Karpas-422 (cell line): ENCODE measurements around the gene ANXA2R. TPM values are rescaled to one million over a fixed set of nuclear protein-coding genes. Genes with fewer than 3 reads are reported as not detected.
"Not testable (repeated sequence)": the region's sequence is repeated elsewhere in the genome, so short reads cannot be mapped to it uniquely, and the experiment has no call there.

Experiments used
- DNase-seq: peaks from one replicate; pipeline ENCODE4 v3.0.0-alpha.2; 2015
- H2AFZ ChIP-seq: fragments of 200-600 bp; sonication (generic); 2 replicates; pipeline ENCODE4 v1.6.1; 2014; ENCODE audit warnings: antibody characterized with exemption, low read length, mixed read lengths
- H3K27ac ChIP-seq: fragments of 200-600 bp; sonication (generic); 2 replicates; pipeline ENCODE4 v1.5.1; 2014; ENCODE audit warnings: mild to moderate bottlenecking, low read length, moderate library complexity
- H3K27me3 ChIP-seq: fragments of 200-600 bp; sonication (generic); 2 replicates; pipeline ENCODE4 v1.6.1; 2014; ENCODE audit warnings: low read length, mixed read lengths
- H3K36me3 ChIP-seq: fragments of 200-600 bp; sonication (generic); 2 replicates; pipeline ENCODE4 v1.6.1; 2014; ENCODE audit warnings: low read length, mixed read lengths; ENCODE audit not compliant: insufficient read depth
- H3K4me1 ChIP-seq: fragments of 200-600 bp; sonication (generic); 2 replicates; pipeline ENCODE4 v1.6.1; 2014; ENCODE audit warnings: mild to moderate bottlenecking, low read length, mixed read lengths
- H3K4me2 ChIP-seq: fragments of 200-600 bp; sonication (generic); 2 replicates; pipeline ENCODE4 v1.6.1; 2014; ENCODE audit warnings: low read length, low read depth, mild to moderate bottlenecking; ENCODE audit not compliant: poor library complexity, severe bottlenecking
- H3K4me3 ChIP-seq: fragments of 200-600 bp; sonication (generic); 2 replicates; pipeline ENCODE4 v1.5.1; 2014; ENCODE audit warnings: mild to moderate bottlenecking, antibody characterized with exemption, low read length, mixed read lengths
- H3K79me2 ChIP-seq: fragments of 200-600 bp; sonication (generic); 2 replicates; pipeline ENCODE4 v1.6.1; 2014; ENCODE audit warnings: mild to moderate bottlenecking, low read length, mixed read lengths
- H3K9ac ChIP-seq: fragments of 200-600 bp; sonication (generic); 2 replicates; pipeline ENCODE4 v1.6.0; 2014; ENCODE audit warnings: low read length
- H3K9me2 ChIP-seq: fragments of 200-600 bp; sonication (generic), shearing (Covaris generic); replicated peaks from 2 replicates; pipeline ENCODE4 v1.6.0; 2014; ENCODE audit warnings: mild to moderate bottlenecking, low read length, moderate library complexity; ENCODE audit not compliant: insufficient read depth
- H3K9me3 ChIP-seq: fragments of 300-700, 200-600 bp; sonication (generic); 2 replicates; pipeline ENCODE4 v1.6.1; 2014; ENCODE audit warnings: low read length, mixed read lengths
- H4K20me1 ChIP-seq: fragments of 200-600 bp; sonication (generic); 2 replicates; pipeline ENCODE4 v1.6.1; 2014; ENCODE audit warnings: mild to moderate bottlenecking, antibody characterized with exemption, low read length, low read depth; ENCODE audit not compliant: insufficient read depth
- total RNA-seq: library from RNA; depleted of rRNA; stranded (reverse); fragments of >200 nt; shearing (Covaris generic); gene quantifications from 2 replicates; pipeline ENCODE4 v1.2.3, GENCODE V29; 2014; ENCODE audit warnings: low replicate concordance

Gene ANXA2R
- total RNA-seq, 1 experiment from 2014 or later = 9.0 TPM

GRCh38 chr5:43075319-43076293, 35.5 kb upstream of the ANXA2R start:
- no peak overlapping the region for H3K9ac ChIP-seq
- H3K4me3 ChIP-seq = no peak overlapping the region
- no peaks in the 10 kb centered on the region for H3K4me1 ChIP-seq
- no peaks in the 10 kb centered on the region for H3K27me3 ChIP-seq
- H3K9me3 ChIP-seq = no peaks in the 10 kb centered on the region
- H4K20me1 ChIP-seq = no peaks in the 10 kb centered on the region
- H3K9me2 ChIP-seq = no peaks in the 10 kb centered on the region
- no peak overlapping the region for H3K4me2 ChIP-seq
- H3K36me3 ChIP-seq = peaks cover 3% of the 10 kb centered on the region; the same call in 1 of the 2 replicates
- no peak overlapping the region for H2AFZ ChIP-seq
- peak; percentile 40 for DNase-seq
- H3K79me2 ChIP-seq = 0 out of 2 replicates have a peak, but pooled peaks cover 5% of the 10 kb centered on the region
- no peak overlapping the region for H3K27ac ChIP-seq

DNA sequence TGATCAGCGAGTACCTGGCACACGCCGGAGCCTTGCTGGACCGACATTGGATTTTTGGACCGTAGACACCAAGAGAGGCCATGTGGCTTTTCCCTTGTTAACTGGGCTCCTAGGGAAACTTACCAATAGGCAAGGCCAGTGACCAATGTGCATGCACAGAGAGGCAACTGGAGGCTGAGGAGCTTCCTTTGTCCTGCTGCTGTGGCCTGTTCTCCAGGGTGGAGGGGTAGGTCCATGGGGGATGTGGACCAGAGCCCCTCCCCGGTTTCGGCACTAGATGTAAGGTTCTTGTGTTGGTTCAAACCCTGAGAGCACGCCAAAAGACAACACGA, 34.8 kb upstream of the ANXA2R start:
- Histone ChIP-seq H2AFZ (no peak overlapping the region), H3K4me2 (no peak overlapping the region), H3K27ac (no peak overlapping the region), H3K9me3 (no peaks in the 10 kb centered on the region), H3K79me2 (peaks cover 7% of the 10 kb centered on the region; the same call in 1 of the 2 replicates), H3K36me3 (peaks cover 3% of the 10 kb centered on the region; the same call in 1 of the 2 replicates), H3K9me2 (no peaks in the 10 kb centered on the region), H3K9ac (no peak overlapping the region), H3K4me1 (peaks cover under 1% of the 10 kb centered on the region; the same call in 1 of the 2 replicates), H3K27me3 (no peaks in the 10 kb centered on the region), H4K20me1 (no peaks in the 10 kb centered on the region), H3K4me3 (no peak overlapping the region)
- DNase-seq = peak; percentile 27

DNA sequence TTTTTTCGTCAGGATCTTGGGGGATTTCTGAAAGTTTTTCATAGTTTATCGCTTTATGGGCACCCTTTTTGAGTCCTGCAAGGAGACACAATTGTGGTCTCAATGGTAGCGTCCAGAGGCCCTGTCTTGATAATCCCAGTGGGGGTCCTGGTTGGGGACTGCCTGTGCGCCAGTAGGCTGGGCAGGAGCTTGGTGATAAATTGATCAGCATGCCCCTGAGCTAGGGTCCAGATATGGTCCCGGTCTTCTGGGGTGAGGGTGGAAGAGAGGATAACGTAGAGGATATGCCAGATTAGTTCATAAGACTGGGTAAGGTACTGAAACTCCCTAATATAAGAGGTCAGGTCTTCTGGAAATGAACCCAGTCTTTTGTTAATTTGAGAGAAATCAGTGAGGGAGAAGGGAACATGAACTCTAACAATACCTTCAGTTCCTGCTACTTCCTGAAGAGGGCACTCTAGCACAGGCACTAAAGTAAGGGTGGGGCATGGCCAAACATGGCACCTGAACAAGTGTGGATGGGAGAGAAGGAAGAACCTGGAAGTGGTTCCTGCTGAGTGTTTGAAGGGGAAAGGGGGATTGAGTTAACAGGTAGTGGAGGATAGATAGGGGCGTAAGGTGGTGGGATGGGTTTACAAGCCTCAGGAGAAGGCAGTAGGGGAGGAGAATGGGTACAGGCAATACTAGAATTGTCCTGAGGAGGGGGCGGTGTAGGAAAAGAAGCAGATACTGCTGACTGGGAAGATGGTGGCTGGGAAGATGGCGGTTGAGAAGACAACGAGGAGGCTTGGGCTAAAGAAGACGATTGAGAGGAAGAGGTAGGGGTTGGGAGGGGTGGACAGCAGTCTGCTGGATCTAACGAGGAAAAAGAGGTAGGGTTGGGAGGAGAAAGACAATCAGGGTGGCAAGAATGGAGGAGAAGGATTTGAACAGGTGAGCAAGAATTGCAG, 33.8 kb upstream of the ANXA2R start:
- Histone ChIP-seq H3K79me2 (peaks cover 15% of the 10 kb centered on the region), H3K9me3 (no peaks in the 10 kb centered on the region), H2AFZ (no peak overlapping the region), H3K27me3 (no peaks in the 10 kb centered on the region), H4K20me1 (no peaks in the 10 kb centered on the region), H3K4me3 (no peak overlapping the region), H3K4me1 (peaks cover 10% of the 10 kb centered on the region), H3K9me2 (no peaks in the 10 kb centered on the region), H3K9ac (no peak overlapping the region), H3K27ac (no peak overlapping the region), H3K4me2 (no peak overlapping the region), H3K36me3 (peaks cover 3% of the 10 kb centered on the region; the same call in 1 of the 2 replicates)
- peak; percentile 87 for DNase-seq

DNA sequence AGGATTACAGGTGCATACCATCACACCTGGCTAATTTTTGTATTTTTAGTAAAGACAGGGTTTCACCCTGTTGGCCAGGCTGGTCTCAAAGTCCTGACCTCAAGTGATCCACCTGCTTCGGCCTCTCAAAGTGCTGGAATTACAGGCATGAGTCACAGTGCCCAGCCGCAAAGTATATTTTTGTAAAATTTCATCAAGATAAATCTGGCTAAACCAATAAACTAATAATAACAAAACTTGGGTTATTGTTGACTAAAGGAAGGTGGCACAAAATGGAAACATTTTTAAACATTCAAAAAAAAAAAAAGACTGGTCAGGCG, 29.2 kb upstream of the ANXA2R start:
- Histone ChIP-seq H3K4me2 (peak overlapping the region; percentile 94), H3K79me2 (peaks cover 38% of the 10 kb centered on the region), H3K4me1 (peaks cover 35% of the 10 kb centered on the region), H3K9ac (peak overlapping the region; percentile 92; the same call in 1 of the 2 replicates), H3K4me3 (peak overlapping the region; percentile 85)
- H3K27me3 ChIP-seq, H3K9me3 ChIP-seq, H3K9me2 ChIP-seq, H3K27ac ChIP-seq, H2AFZ ChIP-seq, H4K20me1 ChIP-seq, H3K36me3 ChIP-seq: not testable (repeated sequence)
- peak; percentile 20 for DNase-seq

DNA sequence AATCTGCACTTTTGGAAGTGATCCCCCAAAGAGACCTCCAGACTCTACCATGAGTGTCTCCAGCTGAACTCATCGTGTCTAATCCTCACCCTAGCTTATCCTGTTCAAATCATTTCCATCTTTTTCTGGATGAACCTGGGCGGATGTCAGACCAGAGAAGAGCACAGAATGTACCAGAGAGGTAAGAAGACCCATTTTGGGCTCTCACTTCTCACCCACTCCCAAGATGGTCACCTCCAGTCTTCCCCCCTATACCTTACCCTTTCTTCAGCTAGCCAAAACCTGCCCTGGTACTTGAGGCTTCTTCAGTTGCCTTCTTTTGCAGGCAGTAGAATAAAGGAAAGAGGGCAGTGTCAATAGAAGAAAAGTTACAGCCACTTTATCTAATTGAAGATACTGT, 27.9 kb upstream of the ANXA2R start:
- peak overlapping the region; percentile 92 for H3K9ac ChIP-seq
- peak; percentile 55 for DNase-seq
- no peaks in the 10 kb centered on the region for H3K27me3 ChIP-seq
- no peak overlapping the region; the same call in 1 of the 2 replicates for H2AFZ ChIP-seq
- peaks cover 38% of the 10 kb centered on the region for H3K79me2 ChIP-seq
- peaks cover 38% of the 10 kb centered on the region for H3K4me1 ChIP-seq
- H3K4me3 ChIP-seq = peak overlapping the region; percentile 85
- H3K9me2 ChIP-seq = no peaks in the 10 kb centered on the region
- no peaks in the 10 kb centered on the region for H4K20me1 ChIP-seq
- H3K4me2 ChIP-seq = peak overlapping the region; percentile 94
- no peaks in the 10 kb centered on the region for H3K9me3 ChIP-seq
- H3K36me3 ChIP-seq = peaks cover 3% of the 10 kb centered on the region; the same call in 1 of the 2 replicates
- peak overlapping the region; percentile 90 for H3K27ac ChIP-seq

- H3K4me1 ChIP-seq = peaks cover 38% of the 10 kb centered on the region
- peaks cover 38% of the 10 kb centered on the region for H3K79me2 ChIP-seq
- H3K4me3 ChIP-seq = peak overlapping the region; percentile 85
- no peaks in the 10 kb centered on the region for H3K27me3 ChIP-seq
- peaks cover 3% of the 10 kb centered on the region; the same call in 1 of the 2 replicates for H3K36me3 ChIP-seq
- no peaks in the 10 kb centered on the region for H4K20me1 ChIP-seq
- peak; percentile 96 for DNase-seq
- H3K27ac ChIP-seq = peak overlapping the region; percentile 90
- peak overlapping the region; percentile 83 for H2AFZ ChIP-seq
- peak overlapping the region; percentile 94 for H3K4me2 ChIP-seq
- no peaks in the 10 kb centered on the region for H3K9me3 ChIP-seq
- no peaks in the 10 kb centered on the region for H3K9me2 ChIP-seq
- peak overlapping the region; percentile 92 for H3K9ac ChIP-seq
Observed at GRCh38 chr5:43066799-43067741, 27.0 kb upstream of the ANXA2R start.

GRCh38 chr5:43065948-43066798, 26.1 kb upstream of the ANXA2R start:
- H3K9ac ChIP-seq = peak overlapping the region; percentile 92
- peaks cover 3% of the 10 kb centered on the region; the same call in 1 of the 2 replicates for H3K36me3 ChIP-seq
- H3K4me2 ChIP-seq = peak overlapping the region; percentile 94
- peak overlapping the region; percentile 90 for H3K27ac ChIP-seq
- peak; percentile 94 for DNase-seq
- no peaks in the 10 kb centered on the region for H3K9me3 ChIP-seq
- H3K79me2 ChIP-seq = peaks cover 38% of the 10 kb centered on the region
- H3K4me1 ChIP-seq = peaks cover 38% of the 10 kb centered on the region
- H4K20me1 ChIP-seq = no peaks in the 10 kb centered on the region
- peak overlapping the region; percentile 85 for H3K4me3 ChIP-seq
- H3K27me3 ChIP-seq = no peaks in the 10 kb centered on the region
- no peaks in the 10 kb centered on the region for H3K9me2 ChIP-seq
- peak overlapping the region; percentile 83 for H2AFZ ChIP-seq
